ENCODE results near the gene KDSR. TPM values are rescaled to one million over a fixed set of nuclear protein-coding genes. Genes with fewer than 3 reads are reported as not detected.
A peak's percentile ranks its signal among the peaks of the same experiment; 100 is the strongest.

The KDSR gene
- total RNA-seq, 1 experiment from 2014 or later = 493 TPM

GRCh38 chr18:63298400-63299365 is 68.3 kb downstream of the KDSR start:
- CTCF ChIA-PET = interaction anchor here (1.2 kb wide), 1 partner anchor 20 kb away, joined by 3 read pairs; no protein-coding TSS in a partner anchor
- no TSS peak for BruUV-seq (replicated peaks)

GRCh38 chr18:63297687-63298399 is 69.2 kb downstream of the KDSR start:
- Histone ChIP-seq H3K4me1 (ENCODE audit: insufficient read depth, low read length, poor library complexity, severe bottlenecking) (peaks cover 20% of the 10 kb centered on the region), H3K27ac (ENCODE audit: low read depth, low read length, poor library complexity, severe bottlenecking) (no peak overlapping the region), H3K27me3 (replicated peaks; ENCODE audit: insufficient read depth, low read depth, low read length, poor library complexity) (no peaks in the 10 kb centered on the region), H3K9me3 (ENCODE audit: low read depth, low read length, poor library complexity, severe bottlenecking) (no peaks in the 10 kb centered on the region), H3K4me3 (ENCODE audit: low read depth, low read length, poor library complexity, severe bottlenecking) (no peak overlapping the region), H3K36me3 (ENCODE audit: insufficient read depth, low read length, poor library complexity, severe bottlenecking) (no peaks in the 10 kb centered on the region)
- no peak for DNase-seq (ENCODE audit: low spot score)
- intact Hi-C loops (cut with micrococcal nuclease; ENCODE audit: unreplicated experiment) = no loop called here
- ChIA-PET POLR2A (ENCODE audit: low non-redundant PET) (no interaction called here), CTCF (interaction anchor here (1.2 kb wide), 1 partner anchor 20 kb away, joined by 3 read pairs; no protein-coding TSS in a partner anchor)
- no TSS peak for BruUV-seq (replicated peaks)
- TF ChIP-seq CTCF (conservative IDR thresholded peaks at IDR 0.05; ENCODE audit: low read depth, low read length) (no peak), EZH2 (IDR thresholded peaks at IDR 0.05; ENCODE audit: borderline replicate concordance, low read depth, low read length, poor library complexity, severe bottlenecking) (no peak)

More at GRCh38 chr18:63298400-63299365, 68.3 kb downstream of the KDSR start:
- Histone ChIP-seq H3K27ac (ENCODE audit: low read depth, low read length, poor library complexity, severe bottlenecking) (no peak overlapping the region), H3K27me3 (replicated peaks; ENCODE audit: insufficient read depth, low read depth, low read length, poor library complexity) (no peaks in the 10 kb centered on the region), H3K4me3 (ENCODE audit: low read depth, low read length, poor library complexity, severe bottlenecking) (no peak overlapping the region), H3K4me1 (ENCODE audit: insufficient read depth, low read length, poor library complexity, severe bottlenecking) (peaks cover 20% of the 10 kb centered on the region), H3K36me3 (ENCODE audit: insufficient read depth, low read length, poor library complexity, severe bottlenecking) (no peaks in the 10 kb centered on the region), H3K9me3 (ENCODE audit: low read depth, low read length, poor library complexity, severe bottlenecking) (no peaks in the 10 kb centered on the region)
- intact Hi-C loops (cut with micrococcal nuclease; ENCODE audit: unreplicated experiment) = no loop called here
- TF ChIP-seq CTCF (conservative IDR thresholded peaks at IDR 0.05; ENCODE audit: low read depth, low read length) = no peak
- no peak for TF ChIP-seq EZH2 (IDR thresholded peaks at IDR 0.05; ENCODE audit: borderline replicate concordance, low read depth, low read length, poor library complexity, severe bottlenecking)
- DNase-seq (ENCODE audit: low spot score) = peak; percentile 40
- POLR2A ChIA-PET (ENCODE audit: low non-redundant PET) = no interaction called here

DNA sequence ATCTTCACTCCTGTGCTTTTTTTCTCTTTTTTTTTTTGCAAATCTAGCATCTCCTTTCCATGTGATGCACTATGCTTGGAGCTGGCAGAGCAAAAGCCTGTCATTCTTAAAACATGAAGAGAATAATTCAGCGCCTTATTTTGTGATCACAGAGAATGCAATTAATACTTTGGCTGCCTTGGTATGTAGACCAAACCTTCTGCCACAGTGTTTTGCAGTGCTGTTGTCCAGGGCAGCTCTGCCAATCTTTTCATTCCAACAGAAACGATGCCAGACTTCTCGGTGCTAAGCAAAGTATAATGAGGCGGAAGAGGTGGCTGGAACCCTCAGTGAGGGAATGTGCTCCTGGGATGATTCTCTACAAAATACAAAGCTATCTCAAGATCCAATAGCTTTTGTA is 73.1 kb downstream of the KDSR start:
- DNase-seq (ENCODE audit: low spot score) = no peak
- POLR2A ChIA-PET (ENCODE audit: low non-redundant PET) = interaction anchor here (0.6 kb wide), 1 partner anchor 147 kb away, joined by 5 read pairs; no protein-coding TSS in a partner anchor
- H3K4me1 ChIP-seq (ENCODE audit: insufficient read depth, low read length, poor library complexity, severe bottlenecking) = peaks cover 9% of the 10 kb centered on the region
- CTCF ChIA-PET = no interaction called here
- H3K9me3 ChIP-seq (ENCODE audit: low read depth, low read length, poor library complexity, severe bottlenecking) = no peaks in the 10 kb centered on the region
- H3K27me3 ChIP-seq (replicated peaks; ENCODE audit: insufficient read depth, low read depth, low read length, poor library complexity) = no peaks in the 10 kb centered on the region
- H3K36me3 ChIP-seq (ENCODE audit: insufficient read depth, low read length, poor library complexity, severe bottlenecking) = no peaks in the 10 kb centered on the region
- BruUV-seq (replicated peaks) = no TSS peak
- H3K27ac ChIP-seq (ENCODE audit: low read depth, low read length, poor library complexity, severe bottlenecking) = no peak overlapping the region
- TF ChIP-seq EZH2 (IDR thresholded peaks at IDR 0.05; ENCODE audit: borderline replicate concordance, low read depth, low read length, poor library complexity, severe bottlenecking) (no peak), CTCF (conservative IDR thresholded peaks at IDR 0.05; ENCODE audit: low read depth, low read length) (no peak)
- H3K4me3 ChIP-seq (ENCODE audit: low read depth, low read length, poor library complexity, severe bottlenecking) = no peak overlapping the region
- intact Hi-C loops (cut with micrococcal nuclease; ENCODE audit: unreplicated experiment) = no loop called here
